H9 (cell line): ENCODE measurements around the gene ARHGAP45. TPM values are rescaled to one million over a fixed set of nuclear protein-coding genes. Genes with fewer than 3 reads are reported as not detected.

ENCODE experiments used
- DNase-seq: peaks from one replicate; pipeline ENCODE4 v3.0.0-alpha.2; 2017
- H2AFZ ChIP-seq: one replicate; pipeline ENCODE4 v1.6.1; 2013; ENCODE audit warnings: mild to moderate bottlenecking, low read length, control low read depth, moderate library complexity
- H2AK5ac ChIP-seq: 2 replicates; pipeline ENCODE4 v1.6.1; 2013; ENCODE audit warnings: low read length, control low read depth, mixed read lengths; ENCODE audit not compliant: insufficient read length
- H2BK120ac ChIP-seq: one replicate; pipeline ENCODE4 v1.6.1; 2013; ENCODE audit warnings: low read depth, mild to moderate bottlenecking, low read length, control low read depth, inconsistent platforms; ENCODE audit not compliant: poor library complexity, severe bottlenecking
- H2BK12ac ChIP-seq: 2 replicates; pipeline ENCODE4 v1.6.1; 2013; ENCODE audit warnings: low read length, control low read depth, mixed read lengths, low read depth; ENCODE audit not compliant: insufficient read length
- H2BK15ac ChIP-seq: 2 replicates; pipeline ENCODE4 v1.6.1; 2013; ENCODE audit warnings: low read depth, low read length, control low read depth
- H2BK20ac ChIP-seq: one replicate; pipeline ENCODE4 v1.6.1; 2013; ENCODE audit warnings: low read depth, mild to moderate bottlenecking, low read length, control low read depth, inconsistent platforms; ENCODE audit not compliant: poor library complexity, severe bottlenecking
- H2BK5ac ChIP-seq: 2 replicates; pipeline ENCODE4 v1.6.1; 2013; ENCODE audit warnings: low read length, control low read depth, mixed read lengths; ENCODE audit not compliant: insufficient read length
- H3K14ac ChIP-seq: 2 replicates; pipeline ENCODE4 v1.6.1; 2013; ENCODE audit warnings: low read length, control low read depth; ENCODE audit not compliant: insufficient read depth
- H3K18ac ChIP-seq: 2 replicates; pipeline ENCODE4 v1.6.1; 2013; ENCODE audit warnings: low read depth, mild to moderate bottlenecking, mixed read lengths, low read length, control low read depth; ENCODE audit not compliant: insufficient read length
- H3K23ac ChIP-seq: 2 replicates; pipeline ENCODE4 v1.6.1; 2013; ENCODE audit warnings: low read length, control low read depth, mixed read lengths, low read depth; ENCODE audit not compliant: insufficient read length
- H3K23me2 ChIP-seq: 2 replicates; pipeline ENCODE4 v1.6.1; 2013; ENCODE audit warnings: low read depth, mild to moderate bottlenecking, mixed read lengths, low read length, control low read depth; ENCODE audit not compliant: insufficient read length, poor library complexity, severe bottlenecking
- H3K27ac ChIP-seq: 2 replicates; pipeline ENCODE4 v1.5.1; 2013; ENCODE audit warnings: low read length, control low read depth, mixed read lengths, low read depth; ENCODE audit not compliant: insufficient read length
- H3K27me3 ChIP-seq: 2 replicates; pipeline ENCODE4 v1.6.1; 2013; ENCODE audit warnings: low read length, control low read depth, inconsistent platforms; ENCODE audit not compliant: insufficient read depth
- H3K4ac ChIP-seq: 2 replicates; pipeline ENCODE4 v1.6.1; 2013; ENCODE audit warnings: low read depth, mild to moderate bottlenecking, control low read depth, inconsistent platforms, low read length, moderate library complexity
- H3K4me1 ChIP-seq: 2 replicates; pipeline ENCODE4 v1.6.1; 2013; ENCODE audit warnings: low read length, control low read depth, inconsistent platforms; ENCODE audit not compliant: insufficient read depth
- H3K4me2 ChIP-seq: 2 replicates; pipeline ENCODE4 v1.6.1; 2013; ENCODE audit warnings: low read length, control low read depth, mixed read lengths; ENCODE audit not compliant: insufficient read length, insufficient read depth
- H3K56ac ChIP-seq: 2 replicates; pipeline ENCODE4 v1.6.1; 2013; ENCODE audit warnings: low read depth, mild to moderate bottlenecking, mixed read lengths, low read length, control low read depth; ENCODE audit not compliant: insufficient read length
- H3K79me1 ChIP-seq: 2 replicates; pipeline ENCODE4 v1.6.1; 2013; ENCODE audit warnings: low read depth, mild to moderate bottlenecking, moderate library complexity, low read length, control low read depth, inconsistent platforms; ENCODE audit not compliant: insufficient read depth, poor library complexity, severe bottlenecking
- H3K79me2 ChIP-seq: 2 replicates; pipeline ENCODE4 v1.6.1; 2013; ENCODE audit warnings: low read length, control low read depth, inconsistent platforms; ENCODE audit not compliant: insufficient read depth
- H3K9ac ChIP-seq: 2 replicates; pipeline ENCODE4 v1.6.1; 2013; ENCODE audit warnings: low read length, control low read depth, mixed read lengths; ENCODE audit not compliant: insufficient read length; ENCODE audit errors: extremely low read depth
- H3K9me3 ChIP-seq: one replicate; pipeline ENCODE4 v1.6.1; 2013; ENCODE audit warnings: low read depth, low read length, inconsistent platforms; ENCODE audit not compliant: control insufficient read depth
- H3T11ph ChIP-seq: one replicate; pipeline ENCODE4 v1.6.1; 2013; ENCODE audit warnings: mild to moderate bottlenecking, low read length, control low read depth, inconsistent platforms
- H4K20me1 ChIP-seq: one replicate; pipeline ENCODE4 v1.6.1; 2013; ENCODE audit not compliant: control insufficient read depth, insufficient read length, insufficient read depth
- H4K5ac ChIP-seq: 2 replicates; pipeline ENCODE4 v1.6.1; 2013; ENCODE audit warnings: low read depth, mild to moderate bottlenecking, mixed read lengths, low read length, control low read depth; ENCODE audit not compliant: insufficient read length
- H4K8ac ChIP-seq: replicated peaks from 2 replicates; pipeline ENCODE4 v1.6.1; 2013; ENCODE audit warnings: low read length, control low read depth, mixed read lengths, low read depth; ENCODE audit not compliant: insufficient read length
- H4K91ac ChIP-seq: 2 replicates; pipeline ENCODE4 v1.6.1; 2013; ENCODE audit warnings: low read depth, mild to moderate bottlenecking, moderate library complexity, mixed read lengths, low read length, control low read depth; ENCODE audit not compliant: insufficient read length
- H3K27ac Mint-ChIP-seq, 3 experiments: 2 replicates in 2 of 3; 3 replicates in 1 of 3; pipeline ENCODE4 v1.8.0; 2020 to 2021; ENCODE audit warnings: mixed read lengths in 3 of 3, mild to moderate bottlenecking in 1 of 3, moderate library complexity in 1 of 3
- H3K27me3 Mint-ChIP-seq: 2 replicates; pipeline ENCODE4 v1.8.0; 2021; ENCODE audit warnings: low read depth, mild to moderate bottlenecking, moderate library complexity, mixed read lengths
- H3K36me3 Mint-ChIP-seq, 3 experiments: 2 replicates in 2 of 3; 3 replicates in 1 of 3; pipeline ENCODE4 v1.8.0; 2020 to 2021; ENCODE audit warnings: low read depth in 3 of 3, mixed read lengths in 3 of 3; ENCODE audit not compliant: insufficient read depth in 1 of 3
- H3K4me1 Mint-ChIP-seq, 2 experiments: 2 replicates each; pipeline ENCODE4 v1.8.0; 2020; ENCODE audit warnings: mixed read lengths in 2 of 2
- H3K4me3 Mint-ChIP-seq, 2 experiments: 2 replicates in 1 of 2; 3 replicates in 1 of 2; pipeline ENCODE4 v1.8.0; 2020 to 2021; ENCODE audit warnings: mild to moderate bottlenecking in 2 of 2, mixed read lengths in 2 of 2, moderate library complexity in 1 of 2
- H3K9me3 Mint-ChIP-seq, 2 experiments: 2 replicates in 1 of 2; 3 replicates in 1 of 2; pipeline ENCODE4 v1.8.0; 2020; ENCODE audit warnings: mild to moderate bottlenecking in 2 of 2, mixed read lengths in 2 of 2, moderate library complexity in 1 of 2
- WGBS: extraction: QIAGEN DNeasy Blood & Tissue Kit; methylation state at CpG from one replicate; pipeline ENCODE4 v1.1.7; 2013; ENCODE audit warnings: missing lambda C conversion rate, low lambda C conversion rate, mixed read lengths; ENCODE audit not compliant: insufficient read length; ENCODE audit errors: extremely low coverage; 5-methylcytosine and 5-hydroxymethylcytosine counted together
- total RNA-seq: library from RNA; stranded (reverse); gene quantifications from 2 replicates; pipeline ENCODE4 v1.2.1, GENCODE V29; 2021
- TF ChIP-seq, protein P1 (sequence below): fragments of 200-600 bp; sonication (generic); conservative IDR thresholded peaks from 3 replicates; pipeline ENCODE4 v1.8.0; 2021; ENCODE audit warnings: antibody characterized with exemption, mild to moderate bottlenecking

The ARHGAP45 gene
- total RNA-seq, 1 experiment from 2014 or later = 39.8 TPM

DNA sequence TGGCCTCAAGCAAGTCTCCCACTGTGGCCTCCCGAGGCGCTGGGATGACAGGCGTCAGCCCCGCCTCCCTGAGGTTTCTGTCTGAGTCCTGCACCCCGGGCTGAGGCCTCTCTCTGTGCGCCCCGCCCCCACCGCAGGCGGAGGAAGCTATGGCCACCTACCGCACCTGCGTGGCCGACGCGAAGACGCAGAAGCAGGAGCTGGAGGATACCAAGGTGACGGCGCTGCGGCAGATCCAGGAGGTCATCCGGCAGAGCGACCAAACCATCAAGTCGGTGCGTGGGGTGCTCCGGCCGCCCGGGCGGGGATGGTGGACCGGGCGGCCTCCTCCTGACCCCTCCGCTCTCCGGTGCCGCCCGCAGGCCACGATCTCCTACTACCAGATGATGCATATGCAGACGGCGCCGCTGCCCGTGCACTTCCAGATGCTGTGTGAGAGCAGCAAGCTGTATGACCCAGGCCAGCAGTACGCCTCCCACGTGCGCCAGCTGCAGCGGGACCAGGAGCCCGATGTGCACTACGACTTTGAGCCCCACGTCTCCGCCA is 12.7 kb downstream of the ARHGAP45 start:
- Mint-ChIP-seq H3K27me3 (peaks cover 1% of the 10 kb centered on the region), H3K4me3 (no peak overlapping the region)

More for the DNA sequence above, 12.7 kb downstream of the ARHGAP45 start:
- Histone ChIP-seq H2AK5ac (no peak overlapping the region), H3K23me2 (no peaks in the 10 kb centered on the region), H3K27me3 (no peaks in the 10 kb centered on the region), H3K9ac (no peak overlapping the region), H3K4me1 (no peaks in the 10 kb centered on the region), H4K91ac (no peak overlapping the region), H3K79me2 (no peaks in the 10 kb centered on the region), H3T11ph (no peak overlapping the region), H4K5ac (no peak overlapping the region), H2BK12ac (no peak overlapping the region), H4K20me1 (no peaks in the 10 kb centered on the region), H3K27ac (no peak overlapping the region), H3K23ac (no peak overlapping the region), H2AFZ (no peak overlapping the region), H4K8ac (no peak overlapping the region), H2BK20ac (no peak overlapping the region), H2BK5ac (no peak overlapping the region), H2BK15ac (no peak overlapping the region), H2BK120ac (no peak overlapping the region), H3K18ac (no peak overlapping the region), H3K79me1 (no peaks in the 10 kb centered on the region), H3K9me3 (no peaks in the 10 kb centered on the region), H3K4me2 (no peak overlapping the region), H3K4ac (no peak overlapping the region), H3K14ac (no peak overlapping the region), H3K56ac (no peak overlapping the region)
- peak; percentile 59 for DNase-seq
- no CpG with 5 or more reads among the region's 45 CpGs for WGBS
- Mint-ChIP-seq H3K27ac (no peak overlapping the region; a peak in 1 of 7 replicates), H3K9me3 (no peaks in the 10 kb centered on the region), H3K4me1 (peaks cover 3 to 9% of the 10 kb centered on the region in 2 experiments; a peak in 2 of 4 replicates), H3K36me3 (peaks cover 14 to 46% (median 41%) of the 10 kb centered on the region in 3 experiments)
- TF ChIP-seq, protein P1, sequence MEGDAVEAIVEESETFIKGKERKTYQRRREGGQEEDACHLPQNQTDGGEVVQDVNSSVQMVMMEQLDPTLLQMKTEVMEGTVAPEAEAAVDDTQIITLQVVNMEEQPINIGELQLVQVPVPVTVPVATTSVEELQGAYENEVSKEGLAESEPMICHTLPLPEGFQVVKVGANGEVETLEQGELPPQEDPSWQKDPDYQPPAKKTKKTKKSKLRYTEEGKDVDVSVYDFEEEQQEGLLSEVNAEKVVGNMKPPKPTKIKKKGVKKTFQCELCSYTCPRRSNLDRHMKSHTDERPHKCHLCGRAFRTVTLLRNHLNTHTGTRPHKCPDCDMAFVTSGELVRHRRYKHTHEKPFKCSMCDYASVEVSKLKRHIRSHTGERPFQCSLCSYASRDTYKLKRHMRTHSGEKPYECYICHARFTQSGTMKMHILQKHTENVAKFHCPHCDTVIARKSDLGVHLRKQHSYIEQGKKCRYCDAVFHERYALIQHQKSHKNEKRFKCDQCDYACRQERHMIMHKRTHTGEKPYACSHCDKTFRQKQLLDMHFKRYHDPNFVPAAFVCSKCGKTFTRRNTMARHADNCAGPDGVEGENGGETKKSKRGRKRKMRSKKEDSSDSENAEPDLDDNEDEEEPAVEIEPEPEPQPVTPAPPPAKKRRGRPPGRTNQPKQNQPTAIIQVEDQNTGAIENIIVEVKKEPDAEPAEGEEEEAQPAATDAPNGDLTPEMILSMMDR = no peak; the same call in 2 of the 3 replicates
